ENCODE results near the gene KBTBD3.

Gene KBTBD3

DNA sequence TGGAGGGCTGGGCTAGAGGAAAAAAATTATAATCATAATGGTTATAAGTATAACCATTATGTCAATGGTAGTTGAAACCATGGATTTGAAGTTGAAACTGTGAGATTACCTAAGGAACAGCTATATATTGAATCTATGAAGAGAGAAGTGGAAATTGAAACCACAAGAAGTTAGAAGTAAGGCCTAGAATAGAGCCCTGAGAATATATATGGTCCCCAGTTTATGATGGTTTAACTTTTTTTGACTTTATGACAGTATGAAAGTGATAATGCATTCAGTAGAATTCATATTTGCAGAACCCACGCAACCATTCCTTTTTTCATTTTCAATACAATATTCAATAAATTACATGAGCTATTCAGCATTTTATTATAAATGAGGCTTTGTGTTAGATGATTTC, 15.3 kb upstream of the KBTBD3 start:
- Histone ChIP-seq H2AFZ (ENCODE audit: low read length) (no peak overlapping the region), H3K36me3 (ENCODE audit: insufficient read depth, low read length) (peaks cover 79% of the 10 kb centered on the region), H3K79me2 (ENCODE audit: insufficient read depth, low read length) (peaks cover 38% of the 10 kb centered on the region), H3K9ac (ENCODE audit: low read length) (no peak overlapping the region), H3K9me3 (ENCODE audit: low read length) (no peaks in the 10 kb centered on the region), H3K4me3 (ENCODE audit: low read depth, low read length, poor library complexity, severe bottlenecking) (no peak overlapping the region), H3K9me2 (ENCODE audit: low read depth, low read length) (no peaks in the 10 kb centered on the region), H4K20me1 (ENCODE audit: insufficient read depth, low read length) (peaks cover 3% of the 10 kb centered on the region; the same call in 1 of the 2 replicates), H3K27me3 (ENCODE audit: insufficient read depth, low read length) (no peaks in the 10 kb centered on the region), H3F3A (ENCODE audit: insufficient read depth, low read length) (no peaks in the 10 kb centered on the region), H3K4me1 (ENCODE audit: insufficient read depth, low read length, severe bottlenecking) (peaks cover 8% of the 10 kb centered on the region), H3K4me2 (ENCODE audit: low read length) (no peak overlapping the region), H3K27ac (ENCODE audit: low read depth, low read length, poor library complexity, severe bottlenecking) (no peak overlapping the region)
- TF ChIP-seq EZH2 (IDR thresholded peaks at IDR 0.05; ENCODE audit: borderline replicate concordance, low read length): no peak

GRCh38 chr11:106091480-106092123, 14.5 kb upstream of the KBTBD3 start:
- Histone ChIP-seq H3K4me3 (ENCODE audit: low read depth, low read length, poor library complexity, severe bottlenecking) (no peak overlapping the region), H3K9ac (ENCODE audit: low read length) (no peak overlapping the region), H4K20me1 (ENCODE audit: insufficient read depth, low read length) (peaks cover 3% of the 10 kb centered on the region; the same call in 1 of the 2 replicates), H3K27ac (ENCODE audit: low read depth, low read length, poor library complexity, severe bottlenecking) (no peak overlapping the region), H3K36me3 (ENCODE audit: insufficient read depth, low read length) (peaks cover 73% of the 10 kb centered on the region), H3K79me2 (ENCODE audit: insufficient read depth, low read length) (peaks cover 42% of the 10 kb centered on the region), H3F3A (ENCODE audit: insufficient read depth, low read length) (no peaks in the 10 kb centered on the region), H3K27me3 (ENCODE audit: insufficient read depth, low read length) (no peaks in the 10 kb centered on the region), H3K9me2 (ENCODE audit: low read depth, low read length) (no peaks in the 10 kb centered on the region), H3K9me3 (ENCODE audit: low read length) (no peaks in the 10 kb centered on the region), H2AFZ (ENCODE audit: low read length) (no peak overlapping the region), H3K4me2 (ENCODE audit: low read length) (no peak overlapping the region), H3K4me1 (ENCODE audit: insufficient read depth, low read length, severe bottlenecking) (peaks cover 10% of the 10 kb centered on the region)
- TF ChIP-seq, protein P1, sequence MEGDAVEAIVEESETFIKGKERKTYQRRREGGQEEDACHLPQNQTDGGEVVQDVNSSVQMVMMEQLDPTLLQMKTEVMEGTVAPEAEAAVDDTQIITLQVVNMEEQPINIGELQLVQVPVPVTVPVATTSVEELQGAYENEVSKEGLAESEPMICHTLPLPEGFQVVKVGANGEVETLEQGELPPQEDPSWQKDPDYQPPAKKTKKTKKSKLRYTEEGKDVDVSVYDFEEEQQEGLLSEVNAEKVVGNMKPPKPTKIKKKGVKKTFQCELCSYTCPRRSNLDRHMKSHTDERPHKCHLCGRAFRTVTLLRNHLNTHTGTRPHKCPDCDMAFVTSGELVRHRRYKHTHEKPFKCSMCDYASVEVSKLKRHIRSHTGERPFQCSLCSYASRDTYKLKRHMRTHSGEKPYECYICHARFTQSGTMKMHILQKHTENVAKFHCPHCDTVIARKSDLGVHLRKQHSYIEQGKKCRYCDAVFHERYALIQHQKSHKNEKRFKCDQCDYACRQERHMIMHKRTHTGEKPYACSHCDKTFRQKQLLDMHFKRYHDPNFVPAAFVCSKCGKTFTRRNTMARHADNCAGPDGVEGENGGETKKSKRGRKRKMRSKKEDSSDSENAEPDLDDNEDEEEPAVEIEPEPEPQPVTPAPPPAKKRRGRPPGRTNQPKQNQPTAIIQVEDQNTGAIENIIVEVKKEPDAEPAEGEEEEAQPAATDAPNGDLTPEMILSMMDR (IDR thresholded peaks at IDR 0.05; ENCODE audit: low read length): no peak
- TF ChIP-seq EZH2 (IDR thresholded peaks at IDR 0.05; ENCODE audit: borderline replicate concordance, low read length): no peak

- Histone ChIP-seq H3K27me3 (ENCODE audit: insufficient read depth, low read length) (no peaks in the 10 kb centered on the region), H3K9me3 (ENCODE audit: low read length) (no peaks in the 10 kb centered on the region), H3K4me3 (ENCODE audit: low read depth, low read length, poor library complexity, severe bottlenecking) (no peak overlapping the region), H3K4me1 (ENCODE audit: insufficient read depth, low read length, severe bottlenecking) (peaks cover 10% of the 10 kb centered on the region), H2AFZ (ENCODE audit: low read length) (no peak overlapping the region), H3K79me2 (ENCODE audit: insufficient read depth, low read length) (peaks cover 45% of the 10 kb centered on the region), H3K9me2 (ENCODE audit: low read depth, low read length) (no peaks in the 10 kb centered on the region), H4K20me1 (ENCODE audit: insufficient read depth, low read length) (peaks cover 3% of the 10 kb centered on the region; the same call in 1 of the 2 replicates), H3K27ac (ENCODE audit: low read depth, low read length, poor library complexity, severe bottlenecking) (no peak overlapping the region), H3K4me2 (ENCODE audit: low read length) (no peak overlapping the region), H3F3A (ENCODE audit: insufficient read depth, low read length) (no peaks in the 10 kb centered on the region), H3K9ac (ENCODE audit: low read length) (no peak overlapping the region), H3K36me3 (ENCODE audit: insufficient read depth, low read length) (peaks cover 67% of the 10 kb centered on the region)
- TF ChIP-seq EZH2 (IDR thresholded peaks at IDR 0.05; ENCODE audit: borderline replicate concordance, low read length): no peak
- TF ChIP-seq, protein P1 (IDR thresholded peaks at IDR 0.05; ENCODE audit: low read length): no peak
Observed at GRCh38 chr11:106088896-106089295, 11.7 kb upstream of the KBTBD3 start.

All from OCI-LY1 (cell line).